ENCODE results near the gene KLRF1.

DNA sequence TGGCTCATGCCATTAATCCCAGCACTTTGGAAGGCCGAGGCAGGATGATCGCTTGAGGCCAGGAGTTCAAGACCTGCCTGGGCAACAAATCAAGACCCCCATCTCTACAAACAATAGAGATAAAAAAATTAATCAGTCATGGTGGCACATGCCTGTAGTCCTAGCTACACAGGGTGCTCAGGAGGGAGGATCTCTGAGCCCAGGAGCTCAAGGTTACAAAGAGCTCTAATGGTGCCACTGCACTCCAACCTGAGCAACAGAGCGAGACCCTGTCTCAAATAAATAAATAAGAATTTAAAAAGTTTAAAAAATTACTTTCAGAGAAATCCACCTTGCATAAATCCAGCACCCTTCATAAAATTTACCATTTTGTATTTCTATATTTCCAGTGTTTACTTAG is 2.2 kb downstream of the KLRF1 start:
- TF ChIP-seq, protein P1, sequence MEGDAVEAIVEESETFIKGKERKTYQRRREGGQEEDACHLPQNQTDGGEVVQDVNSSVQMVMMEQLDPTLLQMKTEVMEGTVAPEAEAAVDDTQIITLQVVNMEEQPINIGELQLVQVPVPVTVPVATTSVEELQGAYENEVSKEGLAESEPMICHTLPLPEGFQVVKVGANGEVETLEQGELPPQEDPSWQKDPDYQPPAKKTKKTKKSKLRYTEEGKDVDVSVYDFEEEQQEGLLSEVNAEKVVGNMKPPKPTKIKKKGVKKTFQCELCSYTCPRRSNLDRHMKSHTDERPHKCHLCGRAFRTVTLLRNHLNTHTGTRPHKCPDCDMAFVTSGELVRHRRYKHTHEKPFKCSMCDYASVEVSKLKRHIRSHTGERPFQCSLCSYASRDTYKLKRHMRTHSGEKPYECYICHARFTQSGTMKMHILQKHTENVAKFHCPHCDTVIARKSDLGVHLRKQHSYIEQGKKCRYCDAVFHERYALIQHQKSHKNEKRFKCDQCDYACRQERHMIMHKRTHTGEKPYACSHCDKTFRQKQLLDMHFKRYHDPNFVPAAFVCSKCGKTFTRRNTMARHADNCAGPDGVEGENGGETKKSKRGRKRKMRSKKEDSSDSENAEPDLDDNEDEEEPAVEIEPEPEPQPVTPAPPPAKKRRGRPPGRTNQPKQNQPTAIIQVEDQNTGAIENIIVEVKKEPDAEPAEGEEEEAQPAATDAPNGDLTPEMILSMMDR (IDR thresholded peaks at IDR 0.05; ENCODE audit: low read length) = no peak
- no peak for TF ChIP-seq EZH2 (optimal IDR thresholded peaks at IDR 0.05; ENCODE audit: low read depth, low read length)
